Measurements from ENCODE around the gene GRM4.
"Not testable (repeated sequence)": the region's sequence is repeated elsewhere in the genome, so short reads cannot be mapped to it uniquely, and the experiment has no call there.

DNA sequence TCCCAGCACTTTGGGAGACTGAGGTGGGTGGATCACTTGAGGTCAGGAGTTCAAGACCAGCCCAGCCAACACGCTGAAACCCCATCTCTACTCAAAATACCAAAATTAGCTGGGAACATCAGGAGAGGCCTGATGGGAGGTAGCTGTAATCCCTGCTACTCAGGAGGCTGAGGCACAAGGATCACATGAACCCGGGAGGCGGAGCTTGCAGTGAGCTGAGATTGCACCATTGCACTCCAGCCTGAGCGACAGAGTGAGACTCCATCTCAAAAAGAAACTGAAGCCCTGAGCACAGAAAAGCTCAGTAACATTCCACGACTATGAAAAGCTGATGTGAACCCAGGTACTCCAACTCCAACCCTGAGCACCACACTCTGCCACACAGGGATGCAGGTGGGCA, 103.9 kb downstream of the GRM4 start:
- TF ChIP-seq POLR2A (IDR thresholded peaks at IDR 0.05; ENCODE audit: extremely low read depth, insufficient read length) = not testable (repeated sequence)
- TF ChIP-seq, protein P1, sequence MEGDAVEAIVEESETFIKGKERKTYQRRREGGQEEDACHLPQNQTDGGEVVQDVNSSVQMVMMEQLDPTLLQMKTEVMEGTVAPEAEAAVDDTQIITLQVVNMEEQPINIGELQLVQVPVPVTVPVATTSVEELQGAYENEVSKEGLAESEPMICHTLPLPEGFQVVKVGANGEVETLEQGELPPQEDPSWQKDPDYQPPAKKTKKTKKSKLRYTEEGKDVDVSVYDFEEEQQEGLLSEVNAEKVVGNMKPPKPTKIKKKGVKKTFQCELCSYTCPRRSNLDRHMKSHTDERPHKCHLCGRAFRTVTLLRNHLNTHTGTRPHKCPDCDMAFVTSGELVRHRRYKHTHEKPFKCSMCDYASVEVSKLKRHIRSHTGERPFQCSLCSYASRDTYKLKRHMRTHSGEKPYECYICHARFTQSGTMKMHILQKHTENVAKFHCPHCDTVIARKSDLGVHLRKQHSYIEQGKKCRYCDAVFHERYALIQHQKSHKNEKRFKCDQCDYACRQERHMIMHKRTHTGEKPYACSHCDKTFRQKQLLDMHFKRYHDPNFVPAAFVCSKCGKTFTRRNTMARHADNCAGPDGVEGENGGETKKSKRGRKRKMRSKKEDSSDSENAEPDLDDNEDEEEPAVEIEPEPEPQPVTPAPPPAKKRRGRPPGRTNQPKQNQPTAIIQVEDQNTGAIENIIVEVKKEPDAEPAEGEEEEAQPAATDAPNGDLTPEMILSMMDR (IDR thresholded peaks at IDR 0.05; ENCODE audit: low read depth, low read length) = not testable (repeated sequence)
- TF ChIP-seq, protein P2, sequence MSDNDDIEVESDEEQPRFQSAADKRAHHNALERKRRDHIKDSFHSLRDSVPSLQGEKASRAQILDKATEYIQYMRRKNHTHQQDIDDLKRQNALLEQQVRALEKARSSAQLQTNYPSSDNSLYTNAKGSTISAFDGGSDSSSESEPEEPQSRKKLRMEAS (IDR thresholded peaks at IDR 0.05; ENCODE audit: low read depth, low read length) = not testable (repeated sequence)

Data from NB4 (cell line).